ENCODE results near the gene TAF15. TPM values are rescaled to one million over a fixed set of nuclear protein-coding genes. Genes with fewer than 3 reads are reported as not detected.

Gene TAF15
- 143 TPM for total RNA-seq
- long read RNA-seq, transcript TAF15-209 (1 exons, 2,103 nt), result major isoform, 5 of 29 reads
- long read RNA-seq, partial matches to known transcripts, result 3 of 29 reads
- long read RNA-seq, other reads (novel, unspliced or antisense), result 19 of 29 reads

DNA sequence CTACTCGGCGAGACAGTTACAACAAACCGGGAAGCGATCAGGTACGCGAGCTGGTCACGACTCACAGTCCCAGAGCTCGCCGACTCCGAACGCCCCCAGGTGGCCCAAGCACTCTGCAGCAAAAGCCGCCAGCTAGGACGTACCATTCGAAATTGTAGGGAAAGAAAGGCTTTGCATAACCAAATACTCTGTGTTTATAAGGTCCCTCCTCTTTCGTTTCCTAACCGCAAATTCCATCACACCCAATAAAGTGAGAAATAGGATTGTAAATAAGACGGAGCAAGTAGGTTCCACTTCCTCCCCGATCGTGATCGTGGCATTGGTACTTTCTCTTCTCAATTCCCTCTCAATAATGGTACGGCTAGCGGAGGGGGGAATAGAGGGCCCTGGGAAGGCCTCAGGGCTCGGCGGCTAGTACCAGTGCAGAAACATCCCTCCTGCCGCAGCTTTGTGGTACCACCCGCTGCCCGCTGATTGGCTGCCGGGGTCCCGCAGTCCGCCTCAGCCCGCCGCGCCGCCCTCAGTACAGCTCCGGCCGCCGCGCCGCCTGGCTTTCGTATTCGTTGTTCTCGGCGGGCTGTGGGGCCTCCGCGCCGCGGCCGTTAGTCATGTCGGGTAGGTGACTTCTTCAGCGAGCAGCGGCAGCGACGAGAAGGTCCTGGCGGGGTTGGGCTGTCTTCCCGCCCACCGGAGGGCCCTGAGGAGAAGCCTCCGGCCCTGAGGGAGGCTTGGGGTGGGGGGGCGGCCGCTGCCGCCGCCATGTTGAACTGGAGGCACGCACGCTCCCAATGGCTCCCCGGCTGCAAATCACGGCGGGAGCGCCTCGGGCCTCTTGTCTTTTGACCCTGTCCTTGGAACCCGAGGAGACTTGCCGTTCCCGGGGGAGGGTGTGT, at the start of gene TAF15:
Gene TAF15 (plus strand): TSS at position 523 of the 893 bp plus-strand sequence. CDS start 86 bp downstream, at position 609.
- Histone ChIP-seq H3K4me3 (peak within 1 kb of the TSS; percentile 94), H3K9me3 (no peaks in the 10 kb centered on the region), H3K4me1 (peaks cover 58% of the 10 kb centered on the region), H3K27me3 (ENCODE audit: low read depth) (no peaks in the 10 kb centered on the region), H3K36me3 (no peaks in the 10 kb centered on the region), H3K27ac (peak within 1 kb of the TSS; percentile 90)
- intact Hi-C loops (cut with DNase I), result no loop called here
- ATAC-seq (peak; percentile 98 to 99), DNase-seq (peak; percentile 97)
- TF ChIP-seq, protein P1, sequence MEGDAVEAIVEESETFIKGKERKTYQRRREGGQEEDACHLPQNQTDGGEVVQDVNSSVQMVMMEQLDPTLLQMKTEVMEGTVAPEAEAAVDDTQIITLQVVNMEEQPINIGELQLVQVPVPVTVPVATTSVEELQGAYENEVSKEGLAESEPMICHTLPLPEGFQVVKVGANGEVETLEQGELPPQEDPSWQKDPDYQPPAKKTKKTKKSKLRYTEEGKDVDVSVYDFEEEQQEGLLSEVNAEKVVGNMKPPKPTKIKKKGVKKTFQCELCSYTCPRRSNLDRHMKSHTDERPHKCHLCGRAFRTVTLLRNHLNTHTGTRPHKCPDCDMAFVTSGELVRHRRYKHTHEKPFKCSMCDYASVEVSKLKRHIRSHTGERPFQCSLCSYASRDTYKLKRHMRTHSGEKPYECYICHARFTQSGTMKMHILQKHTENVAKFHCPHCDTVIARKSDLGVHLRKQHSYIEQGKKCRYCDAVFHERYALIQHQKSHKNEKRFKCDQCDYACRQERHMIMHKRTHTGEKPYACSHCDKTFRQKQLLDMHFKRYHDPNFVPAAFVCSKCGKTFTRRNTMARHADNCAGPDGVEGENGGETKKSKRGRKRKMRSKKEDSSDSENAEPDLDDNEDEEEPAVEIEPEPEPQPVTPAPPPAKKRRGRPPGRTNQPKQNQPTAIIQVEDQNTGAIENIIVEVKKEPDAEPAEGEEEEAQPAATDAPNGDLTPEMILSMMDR (IDR thresholded peaks at IDR 0.05), result peak; percentile 79

GRCh38 chr17:35760587-35760986, 48.7 kb upstream of the TAF15 start, which contains the start of gene C17orf50:
TSS of gene C17orf50 (plus strand) at chr17:35760887. CDS start at chr17:35760942, 55 bp downstream.
- H3K27ac ChIP-seq, result no peak within 1 kb of the TSS
- H3K4me3 ChIP-seq, result no peak within 1 kb of the TSS
- TF ChIP-seq, protein P1 (IDR thresholded peaks at IDR 0.05), result no peak
- ATAC-seq, result no peak
- no peaks in the 10 kb centered on the region for H3K36me3 ChIP-seq
- intact Hi-C loops (cut with DNase I), result no loop called here
- no peaks in the 10 kb centered on the region for H3K27me3 ChIP-seq (ENCODE audit: low read depth)
- H3K9me3 ChIP-seq, result no peaks in the 10 kb centered on the region
- H3K4me1 ChIP-seq, result peaks cover 19% of the 10 kb centered on the region
- no peak for DNase-seq

- TF ChIP-seq, protein P1 (IDR thresholded peaks at IDR 0.05), result no peak
- DNase-seq (no peak), ATAC-seq (no peak)
- Histone ChIP-seq H3K27ac (no peak overlapping the region), H3K27me3 (ENCODE audit: low read depth) (no peaks in the 10 kb centered on the region), H3K9me3 (no peaks in the 10 kb centered on the region), H3K36me3 (no peaks in the 10 kb centered on the region), H3K4me3 (no peak overlapping the region), H3K4me1 (peaks cover 19% of the 10 kb centered on the region)
- intact Hi-C loops (cut with DNase I), result no loop called here
These were observed 47.7 kb upstream of the TAF15 start for GRCh38 chr17:35761601-35762000.

GRCh38 chr17:35763767-35764122, 45.5 kb upstream of the TAF15 start:
- peak overlapping the region; percentile 57 for H3K4me3 ChIP-seq
- intact Hi-C loops (cut with DNase I), result no loop called here
- no peak overlapping the region for H3K27ac ChIP-seq

More at GRCh38 chr17:35763767-35764122, 45.5 kb upstream of the TAF15 start:
- Histone ChIP-seq H3K27me3 (ENCODE audit: low read depth) (no peaks in the 10 kb centered on the region), H3K36me3 (no peaks in the 10 kb centered on the region), H3K4me1 (peaks cover 19% of the 10 kb centered on the region), H3K9me3 (no peaks in the 10 kb centered on the region)
- DNase-seq (no peak), ATAC-seq (no peak)
- TF ChIP-seq, protein P1 (IDR thresholded peaks at IDR 0.05), result no peak
